T-cell (primary cell): ENCODE data around the gene TAL1. TPM values are rescaled to one million over a fixed set of nuclear protein-coding genes. Genes with fewer than 3 reads are reported as not detected.
"Not testable (repeated sequence)": the region's sequence is repeated elsewhere in the genome, so short reads cannot be mapped to it uniquely, and the experiment has no call there.

Experiments used
- ATAC-seq, 4 experiments: fragments of 200-7000 bp in 3 of 4; fragments of 150-1000 bp in 1 of 4; cut with Tn5 transposase; replicated peaks in 1 of 4; 1 replicate in 3 of 4; 2 replicates in 1 of 4; pipeline ENCODE4 v1.10.0; 2021; ENCODE audit warnings: moderate library complexity in 3 of 4, mild to moderate bottlenecking in 2 of 4, moderate number of reproducible peaks in 1 of 4
- CTCF ChIA-PET, 2 donors: fragments of 300-600 bp; sonication (Branson Sonifier 250); formaldehyde crosslinking; loops; one replicate each; lab custom pipeline; 2022; ENCODE audit warnings: antibody characterized with exemption in 2 of 2; lab: Charles Lee
- POLR2A ChIA-PET, 2 donors: fragments of 300-600 bp; sonication (Branson Sonifier 250); formaldehyde crosslinking; loops; one replicate each; lab custom pipeline; 2022; ENCODE audit warnings: antibody characterized with exemption in 2 of 2; lab: Charles Lee
- DNase-seq, 35 experiments: peaks; one replicate each; pipeline versions ENCODE4 v3.0.0 to v3.0.0-alpha.2; 2013 to 2023
- H3K27ac ChIP-seq: one replicate; pipeline ENCODE4 v1.5.1; 2013; ENCODE audit warnings: low read length
- H3K27me3 ChIP-seq, 2 experiments: replicated peaks in 1 of 2; 1 replicate in 1 of 2; 2 replicates in 1 of 2; pipeline versions ENCODE4 v1.6.1 to v1.7.0; 2013; ENCODE audit warnings: low read length in 1 of 2, mixed read lengths in 1 of 2; ENCODE audit not compliant: control insufficient read depth in 2 of 2, insufficient read depth in 2 of 2; ENCODE audit errors: extremely low read depth in 1 of 2
- H3K36me3 ChIP-seq, 2 donors: 1 replicate in 1 of 2; 2 replicates in 1 of 2; pipeline versions ENCODE4 v1.6.1 to v1.7.0; 2013; ENCODE audit warnings: low read length in 1 of 2; ENCODE audit not compliant: control insufficient read depth in 2 of 2, insufficient read depth in 1 of 2; ENCODE audit errors: extremely low read depth in 1 of 2
- H3K4me1 ChIP-seq, 2 experiments: 1 replicate in 1 of 2; 2 replicates in 1 of 2; pipeline versions ENCODE4 v1.6.1 to v1.7.0; 2013; ENCODE audit warnings: low read length in 2 of 2, mixed read lengths in 1 of 2; ENCODE audit not compliant: insufficient read depth in 2 of 2, control insufficient read depth in 1 of 2; ENCODE audit errors: extremely low read depth in 1 of 2
- H3K4me3 ChIP-seq, 2 donors: 1 replicate in 1 of 2; 2 replicates in 1 of 2; pipeline versions ENCODE4 v1.5.1 to v1.7.0; 2013; ENCODE audit warnings: mild to moderate bottlenecking in 2 of 2, low read length in 1 of 2, moderate library complexity in 1 of 2; ENCODE audit not compliant: control insufficient read depth in 1 of 2; ENCODE audit errors: extremely low read depth in 1 of 2
- H3K9me3 ChIP-seq: 2 replicates; pipeline ENCODE4 v1.7.0; 2013
- H3K27ac Mint-ChIP-seq, 2 donors: one replicate each; pipeline ENCODE4 v1.8.0; 2020 to 2021; ENCODE audit warnings: mild to moderate bottlenecking in 2 of 2, mixed read lengths in 2 of 2
- H3K27me3 Mint-ChIP-seq, 2 donors: one replicate each; pipeline ENCODE4 v1.8.0; 2021 to 2022; ENCODE audit warnings: mixed read lengths in 2 of 2
- H3K36me3 Mint-ChIP-seq: one replicate; pipeline ENCODE4 v1.8.0; 2021; ENCODE audit warnings: mixed read lengths
- H3K4me1 Mint-ChIP-seq, 3 donors: one replicate each; pipeline ENCODE4 v1.8.0; 2020 to 2022; ENCODE audit warnings: mixed read lengths in 3 of 3, mild to moderate bottlenecking in 1 of 3
- H3K4me3 Mint-ChIP-seq, 3 donors: one replicate each; pipeline ENCODE4 v1.8.0; 2020 to 2022; ENCODE audit warnings: mild to moderate bottlenecking in 3 of 3, mixed read lengths in 3 of 3, moderate library complexity in 3 of 3
- H3K9me3 Mint-ChIP-seq, 3 donors: one replicate each; pipeline ENCODE4 v1.8.0; 2020 to 2022; ENCODE audit warnings: mixed read lengths in 3 of 3
- WGBS: methylation state at CpG from one replicate; pipeline ENCODE4 v1.1.5; 2013; ENCODE audit warnings: missing lambda C conversion rate; ENCODE audit not compliant: insufficient coverage; 5-methylcytosine and 5-hydroxymethylcytosine counted together
- total RNA-seq, 35 experiments: library from RNA in 6 of 35; stranded (reverse) in 6 of 35; fragments of 120-200 nt in 1 of 35; gene quantifications; one replicate each; pipeline versions ENCODE4 v1.2.1 to v1.2.4 and lab custom pipeline; 2013 to 2026

Gene TAL1
- total RNA-seq (under 1 TPM; 0.28 to 0.85 (median 0.44) TPM), total RNA-seq (lab: John Stamatoyannopoulos, UW) (0 to 4.4 (median 0.74) reads per million in 29 experiments)
- total RNA-seq (2013): 0.41 TPM

- H3K27ac Mint-ChIP-seq: peak within 1 kb of the TSS in 1 of 2 donors; percentile 50
- ChIA-PET POLR2A (no interaction called here), CTCF (no interaction called here)
- WGBS: 7% methylated on average over 43 of the region's 51 CpGs
- Histone ChIP-seq H3K4me1 (peaks cover 2 to 36% of the 10 kb centered on the region in 2 experiments), H3K9me3 (no peaks in the 10 kb centered on the region), H3K36me3 (no peaks in the 10 kb centered on the region), H3K4me3 (peak within 1 kb of the TSS; percentile 16 to 26), H3K27ac (no peak within 1 kb of the TSS), H3K27me3 (peaks cover 0 to 72% of the 10 kb centered on the region in 2 experiments)
- no peak for DNase-seq
- H3K27me3 Mint-ChIP-seq: peaks cover 63 to 83% of the 10 kb centered on the region in 2 donors
- H3K9me3 Mint-ChIP-seq: no peaks in the 10 kb centered on the region
- peaks cover 27 to 37% (median 33%) of the 10 kb centered on the region in 3 donors for H3K4me1 Mint-ChIP-seq
- H3K36me3 Mint-ChIP-seq: no peaks in the 10 kb centered on the region
- ATAC-seq: peak in 3 of 4 experiments; percentile 18 to 35 (median 23)
- peak within 1 kb of the TSS; percentile 62 to 78 (median 74) for H3K4me3 Mint-ChIP-seq
Measured at GRCh38 chr1:47232187-47232874, at the start of gene TAL1. Gene TAL1 (minus strand): TSS chr1:47232225. CDS start chr1:47225888, 6,337 bp downstream.

GRCh38 chr1:47280142-47280541 lies 48.1 kb upstream of the TAL1 start:
- no peaks in the 10 kb centered on the region for H3K27me3 Mint-ChIP-seq
- no peaks in the 10 kb centered on the region for H3K9me3 Mint-ChIP-seq
- H3K4me3 Mint-ChIP-seq: no peak overlapping the region
- H3K36me3 Mint-ChIP-seq: peaks cover 7% of the 10 kb centered on the region
- no peak for ATAC-seq
- DNase-seq: no peak
- ChIA-PET CTCF (no interaction called here), POLR2A (no interaction called here)
- no peaks in the 10 kb centered on the region for H3K4me1 Mint-ChIP-seq
- Histone ChIP-seq H3K9me3 (no peaks in the 10 kb centered on the region), H3K27ac (no peak overlapping the region), H3K36me3 (peaks cover 0 to 6% of the 10 kb centered on the region in 2 donors), H3K4me3 (no peak overlapping the region), H3K4me1 (no peaks in the 10 kb centered on the region), H3K27me3 (no peaks in the 10 kb centered on the region)
- 100% methylated on average over 2 of the region's 3 CpGs for WGBS
- H3K27ac Mint-ChIP-seq: no peak overlapping the region

- Histone ChIP-seq H3K27ac (no peak overlapping the region), H3K27me3 (no peaks in the 10 kb centered on the region), H3K4me3 (no peak overlapping the region), H3K4me1 (no peaks in the 10 kb centered on the region), H3K9me3 (no peaks in the 10 kb centered on the region), H3K36me3 (peaks cover 0 to 6% of the 10 kb centered on the region in 2 donors)
- no peaks in the 10 kb centered on the region for H3K4me1 Mint-ChIP-seq
- DNase-seq (no peak), ATAC-seq (no peak)
- no peak overlapping the region for H3K4me3 Mint-ChIP-seq
- ChIA-PET CTCF (no interaction called here), POLR2A (no interaction called here)
- H3K9me3 Mint-ChIP-seq: no peaks in the 10 kb centered on the region
- no CpG with 5 or more reads among the region's 2 CpGs for WGBS
- H3K27me3 Mint-ChIP-seq: no peaks in the 10 kb centered on the region
- H3K36me3 Mint-ChIP-seq: peaks cover 7% of the 10 kb centered on the region
- H3K27ac Mint-ChIP-seq: no peak overlapping the region
Measured at GRCh38 chr1:47276850-47277249, 44.8 kb upstream of the TAL1 start.

- H3K27ac Mint-ChIP-seq, H3K36me3 Mint-ChIP-seq, H3K4me1 ChIP-seq, DNase-seq, H3K27ac ChIP-seq, POLR2A ChIA-PET, H3K4me3 ChIP-seq, H3K9me3 Mint-ChIP-seq, H3K4me3 Mint-ChIP-seq, ATAC-seq, H3K9me3 ChIP-seq, H3K4me1 Mint-ChIP-seq, H3K27me3 Mint-ChIP-seq, H3K27me3 ChIP-seq, H3K36me3 ChIP-seq: not testable (repeated sequence)
- CTCF ChIA-PET: interaction anchor here in 1 of 2 donors (1.2 kb wide), 1 partner anchor 13 kb away, joined by 3 read pairs; no protein-coding TSS in a partner anchor
- 100% methylated on average over 1 of the region's 7 CpGs for WGBS
Measured at GRCh38 chr1:47275811-47276210, 43.8 kb upstream of the TAL1 start.

GRCh38 chr1:47265529-47265928 lies 33.5 kb upstream of the TAL1 start:
- H3K36me3 Mint-ChIP-seq, ATAC-seq, H3K27ac ChIP-seq, H3K27ac Mint-ChIP-seq, H3K9me3 Mint-ChIP-seq, H3K4me1 Mint-ChIP-seq, H3K27me3 Mint-ChIP-seq, DNase-seq, H3K27me3 ChIP-seq, POLR2A ChIA-PET, H3K4me3 ChIP-seq, H3K4me1 ChIP-seq, H3K36me3 ChIP-seq, H3K4me3 Mint-ChIP-seq, H3K9me3 ChIP-seq: not testable (repeated sequence)
- CTCF ChIA-PET: interaction anchor here in 1 of 2 donors (0.7 to 0.9 kb wide), 2 partner anchors 87 to 329 kb away, joined by 3 to 4 read pairs; no protein-coding TSS in a partner anchor
- WGBS: 100% methylated on average over 2 of the region's 8 CpGs

GRCh38 chr1:47262787-47263413 lies 30.9 kb upstream of the TAL1 start:
- Histone ChIP-seq H3K9me3 (no peaks in the 10 kb centered on the region), H3K36me3 (peaks cover 0 to 3% of the 10 kb centered on the region in 2 donors), H3K4me3 (no peak overlapping the region), H3K27me3 (no peaks in the 10 kb centered on the region), H3K27ac (no peak overlapping the region), H3K4me1 (no peaks in the 10 kb centered on the region)
- WGBS: no CpG with 5 or more reads among the region's 1 CpG
- Mint-ChIP-seq H3K27me3 (no peaks in the 10 kb centered on the region), H3K4me1 (no peaks in the 10 kb centered on the region), H3K4me3 (no peak overlapping the region), H3K36me3 (peaks cover 4% of the 10 kb centered on the region), H3K9me3 (no peaks in the 10 kb centered on the region), H3K27ac (no peak overlapping the region)
- ChIA-PET CTCF (interaction anchor here (0.6 to 1.7 kb wide), 9 partner anchors 10 to 646 kb away, joined by 3 to 9 read pairs (median 4); partner anchors contain the start of genes MOB3C (in 1 of the 2) and STIL (in 1 of the 2)), POLR2A (interaction anchor here in 1 of 2 donors (0.6 kb wide), 1 partner anchor 11 kb away, joined by 7 read pairs; no protein-coding TSS in a partner anchor)
- ATAC-seq (peak in 1 of 4 experiments; percentile 51), DNase-seq (peak in 25 of 35 experiments; percentile 1 to 54 (median 18))
